Activated effector memory CD4-positive, alpha-beta T cell treated with Interleukin-2 at 50 U/mL for 16 hours (primary cell): ENCODE measurements around the gene TIAM1.
"Not testable (repeated sequence)": the region's sequence is repeated elsewhere in the genome, so short reads cannot be mapped to it uniquely, and the experiment has no call there.

Experiments
- DNase-seq: peaks from one replicate; pipeline ENCODE4 v3.0.0-alpha.2; 2020

TIAM1 gene

DNA sequence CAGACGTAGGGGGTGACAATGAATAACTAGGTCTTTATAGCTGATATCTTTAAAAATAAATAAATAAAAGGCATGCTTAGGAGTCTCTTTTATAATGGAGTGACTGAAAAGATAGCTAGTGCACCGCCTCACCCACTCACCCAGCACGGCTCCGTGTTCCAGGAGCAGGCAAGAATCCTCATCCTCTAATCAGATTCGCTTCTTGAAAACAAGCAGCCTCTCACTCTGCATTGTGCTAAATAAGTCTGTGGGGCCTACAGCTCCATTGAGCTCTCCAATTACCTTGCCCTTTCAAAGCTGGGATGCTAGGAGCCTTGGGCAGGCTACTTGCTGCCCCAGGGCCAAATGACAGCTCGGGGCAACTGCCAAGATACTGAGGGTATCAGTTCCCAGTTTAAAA, 91.5 kb downstream of the TIAM1 start:
- no peak for DNase-seq

DNA sequence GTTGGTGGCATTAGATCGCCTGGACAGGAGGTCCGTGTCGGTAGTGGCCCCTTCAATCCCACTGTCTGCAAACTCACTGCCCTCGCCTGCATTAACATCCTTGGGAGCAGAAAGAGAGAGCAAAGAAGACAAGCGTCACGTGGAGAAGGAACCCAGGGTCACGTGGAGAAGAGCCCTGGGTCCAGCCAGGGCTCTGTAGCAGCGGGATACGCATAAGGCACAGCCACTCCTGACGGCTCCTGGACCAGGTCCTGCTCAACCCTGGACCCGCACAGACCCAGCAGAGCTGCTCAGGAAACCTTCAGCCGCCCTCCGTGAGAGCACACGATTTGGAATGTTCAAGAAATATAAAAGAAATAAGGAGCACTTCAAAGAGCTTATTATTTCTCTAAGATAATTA, 92.0 kb downstream of the TIAM1 start:
- no peak for DNase-seq

DNA sequence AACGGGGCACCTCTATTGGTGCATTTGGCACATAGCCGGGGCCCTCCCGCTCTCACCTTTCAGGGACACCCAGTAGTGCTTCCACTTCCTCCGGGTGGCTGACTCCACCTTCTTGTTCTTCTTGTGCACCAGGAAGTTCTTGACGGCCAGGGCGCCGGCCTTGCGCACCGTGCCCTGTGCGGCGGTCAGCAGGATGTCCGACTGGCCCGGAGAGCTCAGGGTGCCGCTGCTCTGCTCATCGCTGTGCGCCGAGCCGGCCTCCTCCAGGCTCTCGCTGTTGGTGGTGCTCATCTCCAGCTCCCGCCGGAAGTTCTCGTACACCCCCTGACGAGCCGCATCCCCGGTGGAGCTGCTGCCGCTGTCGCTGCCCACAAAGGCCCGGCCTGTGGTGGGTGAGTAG, 92.4 kb downstream of the TIAM1 start:
- no peak for DNase-seq

DNA sequence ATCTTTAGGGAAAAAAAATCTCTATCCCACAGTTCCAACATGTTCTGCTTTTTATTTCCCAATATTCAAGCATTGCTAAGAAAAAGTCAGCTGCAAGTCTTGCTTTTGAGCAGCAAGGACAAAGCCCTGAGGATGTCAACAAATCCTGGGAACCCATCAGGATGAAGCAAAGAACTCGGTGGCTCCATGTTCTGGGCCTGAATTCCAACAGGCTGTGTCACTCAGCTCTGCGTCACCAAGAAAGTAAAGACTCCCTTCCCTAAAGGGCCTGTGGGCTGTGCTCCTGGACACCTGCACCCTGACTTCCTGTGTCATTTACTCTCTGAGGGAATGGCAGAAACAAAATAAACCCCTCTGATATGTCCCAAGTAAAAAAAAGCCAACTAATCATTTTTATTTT, 95.5 kb downstream of the TIAM1 start:
- DNase-seq = no peak

DNA sequence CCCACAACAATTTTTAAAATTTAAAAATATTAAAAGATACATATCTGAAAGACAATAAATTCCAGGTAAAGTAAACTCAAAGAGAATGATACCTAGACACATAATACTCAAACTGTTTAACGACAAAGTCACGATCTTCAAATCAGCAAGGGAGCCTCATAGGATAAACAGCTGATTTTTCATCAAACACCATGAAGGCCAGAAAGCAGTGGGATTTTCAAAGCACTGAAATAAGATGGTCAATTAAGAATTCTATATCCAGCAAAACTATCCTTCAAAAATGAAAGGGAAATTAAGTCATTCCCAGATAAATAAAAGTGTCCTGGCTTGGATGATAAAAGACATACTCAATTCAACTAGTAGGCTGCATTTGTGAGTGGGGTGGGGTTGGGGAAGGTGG, 100.5 kb downstream of the TIAM1 start:
- DNase-seq = no peak

DNA sequence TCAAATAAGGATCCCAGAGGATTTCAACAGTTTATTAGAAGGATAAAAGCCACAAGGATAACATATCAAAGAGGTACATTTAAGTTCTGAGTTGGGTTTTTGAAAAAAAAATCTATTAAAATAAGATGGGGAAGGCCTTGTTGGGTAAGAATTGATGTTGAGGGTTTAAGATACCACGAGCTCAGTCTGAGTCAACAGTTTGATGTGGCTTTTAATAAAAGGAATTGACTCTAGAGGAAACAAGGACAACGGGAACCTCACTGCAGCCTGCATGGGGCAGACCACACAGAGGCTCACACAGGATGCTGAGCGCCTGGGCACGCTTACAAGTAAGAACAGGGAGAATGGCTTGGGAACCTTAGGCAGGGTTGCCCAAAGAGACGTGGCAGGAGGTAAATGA, 107.5 kb downstream of the TIAM1 start:
- no peak for DNase-seq

DNA sequence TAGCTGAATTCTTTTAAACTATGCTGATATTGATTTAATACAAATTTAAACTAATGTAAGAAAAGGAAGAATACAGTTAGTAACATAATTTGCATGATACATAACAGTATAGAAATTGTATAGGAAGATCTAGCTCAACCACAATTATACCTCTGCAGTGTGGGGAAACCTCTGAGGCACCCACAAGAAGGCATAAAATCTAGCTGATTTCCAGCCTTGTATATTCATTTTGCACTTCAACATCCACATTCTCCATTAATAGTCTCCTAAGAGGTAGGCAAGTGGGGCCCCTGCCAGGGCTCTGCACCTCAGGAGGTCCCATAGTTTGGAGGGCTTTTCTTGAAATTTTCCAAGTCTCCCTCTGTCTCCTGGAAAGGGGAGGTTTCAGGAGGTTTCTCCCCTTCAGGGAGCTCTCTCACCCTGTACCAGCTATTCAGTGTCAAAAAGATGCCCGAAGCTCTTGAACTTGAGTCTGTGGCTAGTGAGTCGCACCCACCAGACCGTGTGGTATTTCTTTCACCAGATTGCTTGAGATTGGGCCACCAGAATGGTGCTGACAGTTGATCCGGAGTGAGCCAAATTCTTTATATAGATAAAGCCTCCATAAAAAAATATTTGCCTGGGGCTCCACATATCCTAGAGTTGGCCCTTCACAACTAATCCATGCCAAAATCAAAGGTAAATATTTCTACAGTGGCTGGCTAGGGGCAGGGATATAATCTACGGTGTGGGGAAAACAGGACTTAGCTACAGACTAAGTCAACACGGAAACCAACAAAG, 108.2 kb downstream of the TIAM1 start:
- DNase-seq = no peak

DNA sequence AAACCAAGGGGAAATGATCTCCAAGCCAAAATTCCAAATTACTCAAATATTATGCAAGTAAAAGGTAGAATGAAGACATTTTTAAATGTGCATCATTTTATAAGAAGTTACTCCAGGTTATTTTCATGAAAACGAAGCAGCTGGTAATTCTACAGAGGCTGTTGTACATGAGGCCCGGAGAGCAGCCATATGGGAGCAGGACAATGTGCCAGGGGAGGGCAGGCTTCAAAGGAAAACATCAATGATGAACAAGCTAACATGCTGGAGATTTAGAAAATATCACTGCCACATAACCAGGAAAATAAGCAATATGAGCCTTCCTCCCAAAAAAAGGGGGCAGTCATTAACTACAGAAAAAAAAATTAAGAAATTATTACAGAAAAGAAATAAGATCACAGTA, 109.1 kb downstream of the TIAM1 start:
- DNase-seq = no peak

DNA sequence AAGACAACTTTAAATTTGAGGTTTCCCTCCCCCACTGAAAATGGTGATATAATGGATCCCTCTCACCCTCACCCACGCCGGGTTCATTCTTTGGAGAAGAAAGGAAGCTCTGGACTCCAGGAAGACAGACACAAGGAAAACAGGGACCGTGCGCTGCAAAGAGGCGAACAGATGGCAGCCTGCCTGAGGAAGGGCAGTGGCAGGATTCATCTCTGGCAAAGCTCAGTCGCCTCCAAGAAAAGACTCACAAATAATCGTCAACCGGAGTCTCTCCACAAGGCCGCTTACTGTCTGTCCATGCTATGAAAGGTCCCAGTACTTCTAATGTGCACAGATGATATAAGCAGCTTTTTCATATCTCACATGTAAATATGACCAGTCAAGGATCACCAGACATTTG, 110.3 kb downstream of the TIAM1 start:
- no peak for DNase-seq

DNA sequence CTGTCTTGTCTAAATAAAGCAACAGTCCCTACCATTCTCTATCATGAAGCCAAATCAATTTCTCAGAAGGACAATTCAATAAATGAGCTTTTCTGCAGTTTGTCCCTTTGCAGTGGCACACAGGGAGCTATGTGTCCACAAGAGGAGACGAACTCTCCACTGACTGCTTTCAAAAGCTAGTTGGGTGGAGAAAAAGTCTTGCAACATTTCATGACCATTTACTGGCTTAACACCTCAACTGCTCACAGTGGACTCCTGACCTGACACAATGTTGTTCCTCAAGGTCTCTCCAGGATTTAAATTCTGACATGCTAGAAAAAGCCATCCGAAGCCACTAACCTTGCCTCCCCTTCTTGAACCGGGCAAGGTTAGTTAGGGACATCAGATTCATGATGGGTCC, 111.7 kb downstream of the TIAM1 start:
- no peak for DNase-seq

DNA sequence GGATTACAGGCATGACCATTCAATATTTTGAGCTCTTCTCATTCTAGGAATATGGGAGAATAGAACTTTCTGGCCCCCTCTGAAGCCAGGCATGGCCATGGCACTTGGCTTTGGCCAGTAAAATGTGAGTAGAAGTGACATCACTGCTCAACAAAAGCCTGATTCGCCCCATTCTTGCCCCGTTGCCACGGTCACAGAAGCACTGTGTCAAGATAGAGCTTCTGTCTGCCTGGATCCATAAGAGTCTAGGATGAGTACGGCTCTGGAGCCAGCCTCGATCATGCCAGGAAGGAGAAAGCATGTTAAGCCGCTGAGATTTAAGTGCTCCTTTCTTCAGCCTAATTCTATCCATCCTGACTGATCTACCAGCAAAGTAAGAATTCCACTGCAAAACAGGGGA, 113.1 kb downstream of the TIAM1 start:
- no peak for DNase-seq

DNA sequence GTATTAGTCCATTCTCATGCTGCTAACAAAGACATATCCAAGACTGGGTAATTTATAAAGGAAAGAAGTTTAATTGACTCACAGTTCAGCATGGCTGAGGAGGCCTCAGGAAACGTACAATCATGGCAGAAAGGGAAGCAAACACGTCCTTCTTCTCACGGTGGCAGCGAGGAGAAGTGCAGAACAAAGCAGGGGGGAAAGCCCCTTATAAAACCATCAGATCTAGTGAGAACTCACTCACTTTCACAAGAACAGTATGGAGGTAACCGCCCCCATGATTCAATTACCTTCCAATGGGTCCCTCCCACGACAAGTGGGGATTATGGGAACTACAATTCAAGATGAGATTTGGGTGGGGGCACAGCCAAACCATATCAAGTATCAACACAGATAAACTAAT, 115.3 kb downstream of the TIAM1 start:
- DNase-seq = not testable (repeated sequence)

DNA sequence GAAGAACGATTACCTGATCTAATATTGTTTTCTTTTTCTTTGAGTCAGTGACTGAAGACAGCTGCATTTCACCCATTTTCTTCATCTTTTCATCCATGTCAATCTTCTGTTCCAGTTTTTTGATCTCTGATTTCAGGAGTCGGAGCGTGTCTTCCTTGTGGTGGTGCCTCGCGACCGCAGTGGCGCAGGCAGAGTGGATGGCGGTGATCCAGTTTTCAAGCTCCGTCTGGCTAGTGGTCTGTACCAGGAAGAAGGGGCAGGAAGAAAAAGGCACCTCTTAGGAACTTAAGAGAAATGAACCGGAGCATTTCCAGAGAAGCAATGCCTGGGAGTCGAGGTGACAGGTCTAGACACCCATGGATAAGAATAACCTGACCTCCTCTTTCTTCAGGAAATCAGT, 118.3 kb downstream of the TIAM1 start:
- no peak for DNase-seq

DNA sequence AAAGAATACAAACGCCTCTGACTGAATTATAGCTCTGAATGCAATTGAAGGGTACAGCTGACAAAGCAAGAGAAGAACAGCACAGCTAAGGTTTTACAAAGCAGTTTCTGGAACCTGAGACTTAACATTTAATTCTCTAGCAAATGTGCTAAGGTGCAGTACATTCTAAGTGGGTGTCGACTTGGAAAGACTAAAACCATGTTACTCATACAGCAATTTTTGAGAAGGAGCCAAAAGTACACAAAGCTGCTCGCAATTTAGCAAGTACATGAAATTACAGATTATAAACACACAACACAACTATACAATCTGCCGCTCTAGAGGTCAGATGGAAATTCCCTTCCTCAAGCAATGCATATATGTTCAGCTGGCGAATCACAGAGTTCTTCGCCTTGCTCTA, 121.9 kb downstream of the TIAM1 start:
- DNase-seq = no peak

DNA sequence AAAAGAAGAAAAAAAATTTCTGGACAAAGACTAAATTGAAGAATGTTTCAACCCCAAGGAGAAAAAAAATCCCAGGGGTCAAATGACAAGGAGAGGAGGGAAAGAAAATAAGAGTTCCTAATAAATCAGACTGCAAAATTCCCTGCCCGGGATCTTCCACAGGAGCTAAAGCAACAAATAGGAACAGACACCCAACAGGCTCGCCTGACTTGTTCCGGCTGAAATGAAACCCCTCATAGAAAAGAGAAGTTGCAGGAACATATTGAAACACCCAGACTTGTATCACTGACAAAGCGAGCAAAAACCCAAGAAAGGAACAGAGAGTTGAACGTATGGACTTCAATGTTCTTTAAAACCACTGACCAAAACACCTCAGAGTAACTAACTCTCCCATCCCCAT, 123.0 kb downstream of the TIAM1 start:
- DNase-seq = no peak

DNA sequence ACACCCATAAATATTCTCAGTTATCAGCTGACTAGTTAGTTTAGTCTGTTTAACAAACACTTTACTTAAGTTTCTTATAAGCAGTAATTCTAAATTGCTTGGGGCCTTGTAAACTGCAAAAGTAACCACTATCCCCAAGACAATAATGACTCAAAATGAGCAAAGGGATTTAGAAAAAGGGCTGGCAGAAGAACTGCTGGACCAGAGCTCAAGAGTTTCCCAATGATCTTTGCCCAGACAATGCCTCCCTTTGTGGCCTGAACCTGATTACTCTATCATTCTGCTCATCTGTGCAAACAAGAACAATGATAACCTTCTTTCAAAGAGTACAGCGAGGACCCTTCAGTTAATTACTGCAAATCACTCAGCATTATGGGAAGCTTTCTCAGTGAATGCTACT, 123.5 kb downstream of the TIAM1 start:
- DNase-seq = no peak

DNA sequence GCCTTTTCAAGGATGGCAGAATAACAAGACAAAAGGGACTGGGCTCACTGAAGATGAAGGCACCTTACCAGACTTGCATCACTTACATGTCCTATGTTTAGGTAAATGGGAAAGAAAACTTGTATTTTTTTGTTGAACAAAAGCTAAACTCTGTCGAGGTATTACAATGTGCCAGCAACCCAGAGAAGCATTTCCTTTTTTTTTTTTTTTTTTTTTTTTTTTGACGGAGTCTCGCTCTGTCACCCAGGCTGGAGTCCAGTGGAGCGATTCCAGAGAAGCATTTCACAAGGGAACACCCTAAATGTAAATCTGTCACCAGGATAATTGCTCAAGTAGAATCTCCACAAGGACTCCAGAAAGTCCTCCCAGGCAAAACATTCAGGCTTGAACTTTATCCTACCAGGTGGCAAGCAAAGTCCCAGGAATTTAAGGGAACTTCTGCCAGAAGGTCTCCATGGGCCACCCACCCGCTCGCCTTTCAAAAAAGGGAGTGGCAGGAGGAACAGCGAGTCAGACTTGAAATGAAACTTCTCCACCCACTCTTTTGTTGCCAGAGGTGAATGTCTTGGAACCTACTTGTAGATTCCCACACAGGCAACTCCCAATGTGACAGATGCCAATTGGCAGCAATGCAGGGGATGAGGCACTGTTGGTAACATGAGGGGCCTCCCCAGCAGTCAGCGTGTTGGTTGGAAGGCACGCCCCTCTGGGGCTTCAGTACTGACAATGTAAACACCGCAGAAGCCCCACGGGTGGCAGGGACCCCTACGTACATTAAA, 125.0 kb downstream of the TIAM1 start:
- no peak for DNase-seq

DNA sequence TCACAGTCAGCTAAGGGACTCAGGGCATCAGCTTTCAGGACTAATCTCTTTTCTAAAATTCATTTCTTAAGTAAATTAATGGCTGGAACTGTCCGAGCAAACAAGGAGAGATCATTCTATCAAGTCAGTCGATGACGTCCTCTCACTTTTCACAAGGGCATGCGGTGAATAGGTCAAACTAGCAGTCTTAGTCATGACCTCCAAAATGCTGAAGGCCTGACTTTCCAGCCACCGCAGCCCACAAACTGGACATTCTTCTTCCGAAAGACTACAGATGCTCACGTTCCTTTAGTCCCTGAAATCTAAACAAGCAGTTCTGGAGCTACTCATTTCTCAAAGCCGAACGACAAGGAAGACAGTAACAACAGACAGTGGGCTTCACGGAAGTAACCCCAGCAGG, 127.9 kb downstream of the TIAM1 start:
- DNase-seq = no peak

DNA sequence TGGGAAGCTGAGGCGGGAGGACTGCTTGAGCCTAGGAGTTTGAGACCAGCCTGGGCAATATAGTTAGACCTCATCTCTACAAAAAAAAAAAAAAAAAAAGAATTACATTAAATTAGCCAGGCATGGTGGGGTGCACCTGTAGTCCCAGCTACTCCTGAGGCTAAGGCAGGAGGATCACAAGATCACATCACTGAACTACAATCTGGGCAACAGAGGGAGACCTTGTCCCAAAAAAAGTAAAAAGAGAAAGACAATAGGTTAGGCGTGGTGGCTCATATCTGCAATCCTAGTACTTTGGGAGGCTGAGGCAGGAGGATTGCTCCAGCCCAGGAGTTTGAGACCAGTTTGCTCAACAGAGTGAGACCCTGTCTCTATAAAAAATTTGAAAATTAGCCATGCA, 130.3 kb downstream of the TIAM1 start:
- DNase-seq = no peak

DNA sequence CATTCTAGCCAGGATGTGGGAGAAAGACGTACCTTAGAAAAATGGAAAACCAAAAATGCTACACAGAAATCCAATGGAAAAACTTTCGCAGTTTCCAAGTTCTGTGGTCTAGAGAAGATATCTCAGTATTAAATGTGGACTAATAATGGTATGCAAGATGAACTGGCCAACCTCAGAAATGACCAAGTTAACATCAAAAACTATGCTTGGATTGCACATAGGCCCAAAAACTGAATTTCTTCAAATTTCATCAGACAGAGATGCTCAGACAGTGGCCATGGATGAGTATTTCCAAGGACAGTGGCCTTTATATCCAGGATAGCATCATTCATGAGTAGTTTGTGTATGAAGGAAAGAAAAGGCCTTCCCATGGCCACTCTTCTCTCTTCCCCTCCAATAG, 132.2 kb downstream of the TIAM1 start:
- no peak for DNase-seq

DNA sequence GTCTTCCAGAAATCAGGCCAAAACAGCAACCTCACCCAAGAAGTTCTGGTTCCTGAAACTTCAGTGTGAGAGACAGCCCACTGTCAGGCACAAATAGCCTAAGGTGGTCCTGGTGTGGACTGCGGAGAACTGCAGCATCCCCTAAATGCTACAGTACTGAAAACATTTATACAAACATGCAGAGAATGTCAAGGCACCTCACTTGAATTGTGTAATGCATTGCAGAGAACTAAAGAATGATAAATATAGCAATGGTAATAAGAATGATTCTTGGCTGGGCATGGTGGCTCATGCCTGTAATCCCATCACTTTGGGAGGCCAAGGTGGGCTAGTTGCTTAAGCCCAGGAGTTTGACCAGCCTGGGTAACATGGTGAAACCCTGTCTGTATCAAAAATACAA, 138.6 kb downstream of the TIAM1 start:
- no peak for DNase-seq

DNA sequence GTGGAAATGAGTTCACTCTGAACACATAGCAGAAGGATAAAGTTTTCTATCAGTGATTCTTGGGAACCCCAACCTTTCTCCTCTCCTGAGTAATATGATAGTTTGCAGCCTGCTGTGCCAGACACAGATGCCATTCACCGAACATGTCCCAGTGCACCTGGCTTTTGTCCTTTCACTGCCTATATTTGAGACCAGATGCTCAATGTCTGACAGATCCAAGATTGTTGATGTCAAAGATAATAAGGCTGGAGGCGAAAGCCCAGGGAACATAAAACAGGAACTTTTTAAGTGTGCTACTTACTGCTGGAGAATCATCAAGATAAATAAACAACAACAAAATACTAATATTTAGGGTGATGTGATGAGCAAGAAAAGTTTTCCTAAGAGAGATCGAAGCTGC, 139.3 kb downstream of the TIAM1 start:
- no peak for DNase-seq

DNA sequence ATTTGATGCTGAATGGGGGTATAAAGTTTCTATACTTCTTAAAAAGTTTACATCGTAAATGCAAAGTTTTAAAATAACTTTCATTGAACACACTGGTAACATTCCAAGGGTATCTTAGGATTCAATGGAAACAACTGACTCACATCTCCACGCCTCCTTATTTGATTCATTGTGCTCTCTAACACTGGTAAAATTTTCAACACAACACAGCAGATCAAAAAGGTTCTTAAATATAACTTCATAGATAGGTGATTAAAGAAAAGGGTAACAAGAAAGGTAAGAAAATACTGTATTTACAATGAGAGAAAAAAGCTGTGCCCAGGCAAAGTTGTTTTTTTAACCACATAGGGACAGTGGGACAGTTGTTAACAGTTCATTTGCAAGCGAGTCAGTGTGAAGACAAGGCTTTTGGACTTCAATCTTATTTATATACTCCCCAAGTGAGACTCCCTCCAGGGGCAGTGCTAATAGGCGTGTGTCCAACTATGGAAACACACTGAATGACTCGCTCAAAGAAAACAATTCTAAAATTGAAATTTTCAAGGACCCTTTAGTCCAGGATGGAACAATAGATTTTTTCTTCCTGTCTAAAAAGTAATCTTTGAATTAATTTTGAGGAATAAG, 140.5 kb downstream of the TIAM1 start:
- DNase-seq = no peak

DNA sequence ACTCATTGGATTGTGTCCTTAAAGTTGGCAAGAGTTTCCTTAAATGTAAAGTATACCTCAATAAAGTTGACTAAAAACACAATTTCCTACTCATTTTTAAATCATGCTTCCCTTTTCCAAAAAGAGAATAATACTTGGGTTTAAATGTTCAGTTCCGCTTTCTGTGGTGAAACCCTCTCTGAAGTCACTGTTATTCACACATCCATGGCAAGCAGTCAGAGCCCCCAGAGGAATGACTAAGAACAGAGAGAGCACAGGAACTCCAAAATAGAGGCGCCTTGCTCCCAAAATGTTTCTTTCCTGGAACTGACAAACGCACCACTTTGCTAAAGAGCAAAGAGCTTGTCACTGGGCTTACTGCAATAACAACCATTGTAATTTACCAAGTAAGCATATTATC, 142.5 kb downstream of the TIAM1 start:
- DNase-seq = no peak
